HepG2 (cell line): ENCODE data around the gene TMEM269. TPM values are rescaled to one million over a fixed set of nuclear protein-coding genes. Genes with fewer than 3 reads are reported as not detected.

Experiments
- CBFB ChIP-seq: sonication (generic); formaldehyde crosslinking; IDR thresholded peaks from 2 replicates; pipeline ENCODE4 v1.4.0; 2020; ENCODE audit warnings: missing genetic modification reagents
- IRF1 ChIP-seq: sonication (generic); formaldehyde crosslinking; IDR thresholded peaks from 2 replicates; pipeline ENCODE4 v1.4.0; 2020; ENCODE audit warnings: low read depth, mild to moderate bottlenecking, missing genetic modification reagents
- NFYB ChIP-seq: sonication (generic); formaldehyde crosslinking; IDR thresholded peaks from 2 replicates; pipeline ENCODE4 v1.4.0; 2020; ENCODE audit warnings: missing genetic modification reagents
- STAT6 ChIP-seq: sonication (generic); formaldehyde crosslinking; IDR thresholded peaks from 2 replicates; pipeline ENCODE4 v1.4.0; 2020; ENCODE audit warnings: missing genetic modification reagents, mild to moderate bottlenecking, borderline replicate concordance
- ZBTB46 ChIP-seq: sonication (generic); formaldehyde crosslinking; IDR thresholded peaks from 2 replicates; pipeline ENCODE4 v1.4.0; 2020; ENCODE audit warnings: mild to moderate bottlenecking, missing genetic modification reagents, borderline replicate concordance
- ZNF318 ChIP-seq: sonication (generic); formaldehyde crosslinking; IDR thresholded peaks from 2 replicates; pipeline ENCODE4 v1.4.0; 2020; ENCODE audit warnings: mild to moderate bottlenecking, missing genetic modification reagents
- ZNF569 ChIP-seq: sonication (generic); formaldehyde crosslinking; IDR thresholded peaks from 2 replicates; pipeline ENCODE4 v1.5.0; 2020; ENCODE audit warnings: mild to moderate bottlenecking, missing genetic modification reagents, moderate library complexity, borderline replicate concordance
- ZNF580 ChIP-seq: IDR thresholded peaks from 2 replicates; pipeline ENCODE4 v1.6.1; 2016; ENCODE audit warnings: low read depth, borderline replicate concordance
- polyA plus RNA-seq, 8 experiments: library from polyadenylated mRNA; depleted of rRNA in 3 of 8; stranded (reverse) in 7 of 8; unstranded in 1 of 8; fragments of >200 nt; fragmentation: Illumina TruSeq in 4 of 8; extraction: Trizol in 4 of 8; gene quantifications; 2 replicates each; pipeline versions ENCODE4 v1.2.1 to v1.2.3, GENCODE V29; 2011 to 2016; ENCODE audit warnings: low read depth in 4 of 8, missing spikeins in 1 of 8, mixed read lengths in 1 of 8; ENCODE audit not compliant: insufficient read depth in 1 of 8
- total RNA-seq, 5 experiments: library from RNA; depleted of rRNA; stranded (reverse); fragments of >200 nt; fragmentation: Illumina TruSeq; extraction: Trizol; gene quantifications; 2 replicates each; pipeline ENCODE4 v1.2.3, GENCODE V29; 2016; ENCODE audit warnings: low read depth in 1 of 5

TMEM269 gene
- total and polyA plus RNA-seq, 2 of the 13 experiments (the other 11 are each of a cell fraction or from before 2014, with no cell fraction given) = 0.15 to 0.21 TPM

GRCh38 chr1:42765832-42766740 lies 18.7 kb upstream of the TMEM269 start (continued):
- no peak for TF ChIP-seq ZNF318 (CRISPR knock-in tag)
- no peak for TF ChIP-seq ZBTB46
- no peak; the same call in 1 of the 2 replicates for TF ChIP-seq NFYB (CRISPR knock-in tag)
- TF ChIP-seq IRF1 (CRISPR knock-in tag) = no peak
- no peak for TF ChIP-seq CBFB (CRISPR knock-in tag)
- TF ChIP-seq STAT6 (CRISPR knock-in tag) = no peak
- no peak for TF ChIP-seq ZNF569 (CRISPR knock-in tag)
- no peak for TF ChIP-seq ZNF580 (CRISPR knock-in tag)
